Kidney epithelial cell (primary cell): Measurements from ENCODE around the gene COL27A1. TPM values are rescaled to one million over a fixed set of nuclear protein-coding genes. Genes with fewer than 3 reads are reported as not detected.

Source experiments
- DNase-seq: peaks from one replicate; pipeline ENCODE4 v3.0.0-alpha.2; 2010; ENCODE audit warnings: low read depth
- H3K27me3 ChIP-seq: 2 replicates; pipeline ENCODE4 v1.6.0; 2011; ENCODE audit warnings: low read length; ENCODE audit not compliant: control insufficient read depth, insufficient read depth
- H3K36me3 ChIP-seq: 2 replicates; pipeline ENCODE4 v1.5.1; 2011; ENCODE audit warnings: low read length; ENCODE audit not compliant: control insufficient read depth, insufficient read depth
- H3K4me3 ChIP-seq: 2 replicates; pipeline ENCODE4 v1.5.1; 2011; ENCODE audit warnings: low read depth, mild to moderate bottlenecking, control low read depth, low read length
- total RNA-seq: library from RNA; depleted of rRNA; stranded (reverse); fragments of >200 nt; gene quantifications from 2 replicates; pipeline ENCODE4 v1.2.3, GENCODE V29; 2015
- TF ChIP-seq, protein P1 (sequence below): IDR thresholded peaks from 2 replicates; pipeline ENCODE4 v1.5.1; 2011; ENCODE audit warnings: mild to moderate bottlenecking, moderate library complexity, low read length, control low read depth, inconsistent platforms; ENCODE audit not compliant: insufficient read depth, poor library complexity, severe bottlenecking

COL27A1 gene
- total RNA-seq, 1 donor from 2014 or later = 8.4 TPM

DNA sequence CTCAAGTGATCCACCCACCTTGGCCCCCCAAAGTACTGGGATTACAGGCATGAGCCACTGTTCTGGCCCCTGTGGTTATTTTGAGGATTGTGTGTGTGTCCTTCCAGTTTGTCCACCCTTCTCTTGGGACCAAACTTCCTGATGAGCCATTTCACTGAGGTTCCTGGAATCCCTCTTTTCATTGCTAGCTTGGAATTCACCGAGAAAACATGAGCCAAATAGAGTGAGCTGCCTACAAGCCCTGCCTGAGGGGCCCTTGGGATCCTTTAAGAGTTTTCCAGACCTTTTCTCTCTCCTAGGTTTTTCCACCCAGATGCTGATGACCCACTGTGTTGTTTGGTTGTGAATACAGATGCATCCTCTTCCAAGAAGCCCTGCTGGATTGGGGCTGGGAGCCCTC, 43.0 kb upstream of the COL27A1 start:
- TF ChIP-seq, protein P1, sequence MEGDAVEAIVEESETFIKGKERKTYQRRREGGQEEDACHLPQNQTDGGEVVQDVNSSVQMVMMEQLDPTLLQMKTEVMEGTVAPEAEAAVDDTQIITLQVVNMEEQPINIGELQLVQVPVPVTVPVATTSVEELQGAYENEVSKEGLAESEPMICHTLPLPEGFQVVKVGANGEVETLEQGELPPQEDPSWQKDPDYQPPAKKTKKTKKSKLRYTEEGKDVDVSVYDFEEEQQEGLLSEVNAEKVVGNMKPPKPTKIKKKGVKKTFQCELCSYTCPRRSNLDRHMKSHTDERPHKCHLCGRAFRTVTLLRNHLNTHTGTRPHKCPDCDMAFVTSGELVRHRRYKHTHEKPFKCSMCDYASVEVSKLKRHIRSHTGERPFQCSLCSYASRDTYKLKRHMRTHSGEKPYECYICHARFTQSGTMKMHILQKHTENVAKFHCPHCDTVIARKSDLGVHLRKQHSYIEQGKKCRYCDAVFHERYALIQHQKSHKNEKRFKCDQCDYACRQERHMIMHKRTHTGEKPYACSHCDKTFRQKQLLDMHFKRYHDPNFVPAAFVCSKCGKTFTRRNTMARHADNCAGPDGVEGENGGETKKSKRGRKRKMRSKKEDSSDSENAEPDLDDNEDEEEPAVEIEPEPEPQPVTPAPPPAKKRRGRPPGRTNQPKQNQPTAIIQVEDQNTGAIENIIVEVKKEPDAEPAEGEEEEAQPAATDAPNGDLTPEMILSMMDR = no peak

GRCh38 chr9:114112778-114113584, 42.4 kb upstream of the COL27A1 start:
- TF ChIP-seq, protein P1 = no peak
- no peaks in the 10 kb centered on the region for H3K36me3 ChIP-seq
- peaks cover 5% of the 10 kb centered on the region for H3K27me3 ChIP-seq
- DNase-seq = no peak
- no peak overlapping the region for H3K4me3 ChIP-seq

More for the DNA sequence above, 43.0 kb upstream of the COL27A1 start:
- no peak overlapping the region for H3K4me3 ChIP-seq
- DNase-seq = no peak
- H3K27me3 ChIP-seq = peaks cover 5% of the 10 kb centered on the region
- no peaks in the 10 kb centered on the region for H3K36me3 ChIP-seq

DNA sequence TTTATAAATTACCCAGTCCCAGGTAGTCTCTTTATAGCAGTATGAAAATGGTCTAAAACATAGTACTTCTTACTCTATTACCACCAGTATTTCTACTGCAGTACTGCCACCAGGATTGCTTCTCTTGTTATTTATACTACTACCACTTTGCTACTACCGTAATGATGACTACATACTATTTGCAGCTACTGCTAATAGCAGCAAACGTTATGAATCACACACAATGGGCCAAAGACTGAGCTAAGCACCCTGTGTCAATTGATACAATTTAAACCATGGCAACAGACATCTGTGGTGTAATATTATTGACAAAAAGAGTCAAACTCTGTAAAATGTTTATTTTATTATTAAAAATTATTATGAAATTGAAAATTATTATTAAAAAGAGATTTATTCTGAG, 41.0 kb upstream of the COL27A1 start:
- Histone ChIP-seq H3K4me3 (no peak overlapping the region), H3K27me3 (peaks cover 11% of the 10 kb centered on the region), H3K36me3 (no peaks in the 10 kb centered on the region)
- TF ChIP-seq, protein P1 = no peak
- no peak for DNase-seq

- H3K27me3 ChIP-seq = peaks cover 13% of the 10 kb centered on the region
- no peaks in the 10 kb centered on the region for H3K36me3 ChIP-seq
- TF ChIP-seq, protein P1 = no peak
- H3K4me3 ChIP-seq = no peak overlapping the region
- DNase-seq = no peak
Measured at GRCh38 chr9:114115654-114116125, 39.6 kb upstream of the COL27A1 start.

DNA sequence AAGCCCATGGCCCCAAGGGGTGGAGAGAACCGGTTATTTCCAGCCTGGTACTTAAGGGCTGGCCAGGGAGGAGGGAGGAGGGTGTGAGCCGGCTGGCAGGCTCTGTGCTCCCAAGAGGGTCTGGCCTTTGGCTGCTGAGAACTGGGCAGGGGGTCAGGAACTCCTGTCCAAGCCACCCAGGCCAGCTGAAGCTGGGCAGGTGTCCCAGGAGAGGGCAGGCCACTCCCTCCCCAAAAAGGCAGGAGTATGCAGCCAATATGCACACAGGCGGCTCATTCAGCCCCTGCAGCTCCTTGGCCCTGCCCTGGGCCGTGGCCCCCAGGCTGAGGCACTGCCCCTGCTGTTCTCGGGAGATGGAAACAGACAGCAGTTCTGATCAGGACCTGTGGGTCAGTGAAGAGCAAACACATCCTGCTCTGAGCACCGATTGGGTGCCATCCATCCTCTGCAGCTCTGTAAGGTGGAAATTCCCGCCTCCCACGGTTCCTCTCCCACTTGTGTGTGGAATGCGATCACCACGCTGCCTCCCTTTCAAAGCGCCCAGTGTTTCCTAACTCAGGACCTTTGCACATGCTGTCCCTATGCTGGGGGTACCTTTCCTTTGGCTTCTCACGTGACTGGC, 39.1 kb upstream of the COL27A1 start:
- Histone ChIP-seq H3K27me3 (peaks cover 13% of the 10 kb centered on the region), H3K4me3 (no peak overlapping the region), H3K36me3 (no peaks in the 10 kb centered on the region)
- TF ChIP-seq, protein P1 = no peak
- DNase-seq = no peak

DNA sequence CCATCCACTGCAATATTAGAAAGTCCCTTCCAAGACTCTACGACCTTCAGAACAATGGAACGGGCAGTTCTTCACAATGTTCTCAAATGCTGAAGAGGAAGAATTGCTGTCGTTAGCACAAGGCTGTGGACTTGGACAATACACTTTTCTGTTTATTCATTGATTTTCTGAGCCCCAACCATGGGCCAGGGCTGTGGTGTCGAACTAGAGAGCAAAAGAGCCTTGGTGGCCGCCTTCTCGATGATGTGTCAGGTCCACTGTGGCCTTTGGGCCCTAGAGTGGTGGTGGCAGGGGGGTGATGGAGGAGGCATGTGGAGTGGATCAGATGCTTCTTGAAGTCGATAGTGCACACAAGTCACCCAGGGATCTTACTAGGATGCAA, 37.7 kb upstream of the COL27A1 start:
- no peak overlapping the region for H3K4me3 ChIP-seq
- TF ChIP-seq, protein P1 = no peak
- H3K36me3 ChIP-seq = no peaks in the 10 kb centered on the region
- no peak for DNase-seq
- H3K27me3 ChIP-seq = peaks cover 18% of the 10 kb centered on the region
